Memory B cell (primary cell): ENCODE measurements around the gene HEG1.

Source experiments
- ATAC-seq: fragments of 150-1000 bp; cut with Tn5 transposase; 2 replicates; pipeline ENCODE4 v1.10.0; 2021; ENCODE audit warnings: low read depth, mild to moderate bottlenecking, moderate library complexity
- DNase-seq, 2 donors: peaks; one replicate each; pipeline ENCODE4 v3.0.0; 2022; ENCODE audit warnings: low spot score in 2 of 2
- H3K27ac Mint-ChIP-seq: one replicate; pipeline ENCODE4 v1.8.0; 2022; ENCODE audit warnings: mild to moderate bottlenecking, moderate library complexity, mixed read lengths
- H3K27me3 Mint-ChIP-seq: one replicate; pipeline ENCODE4 v1.8.0; 2022; ENCODE audit warnings: mixed read lengths
- H3K36me3 Mint-ChIP-seq: one replicate; pipeline ENCODE4 v1.8.0; 2022; ENCODE audit warnings: mild to moderate bottlenecking, mixed read lengths
- H3K4me1 Mint-ChIP-seq: one replicate; pipeline ENCODE4 v1.8.0; 2022; ENCODE audit warnings: mixed read lengths
- H3K4me3 Mint-ChIP-seq: one replicate; pipeline ENCODE4 v1.8.0; 2022; ENCODE audit warnings: mild to moderate bottlenecking, moderate library complexity, mixed read lengths
- H3K9me3 Mint-ChIP-seq: one replicate; pipeline ENCODE4 v1.8.0; 2022; ENCODE audit warnings: mixed read lengths

Gene HEG1

DNA sequence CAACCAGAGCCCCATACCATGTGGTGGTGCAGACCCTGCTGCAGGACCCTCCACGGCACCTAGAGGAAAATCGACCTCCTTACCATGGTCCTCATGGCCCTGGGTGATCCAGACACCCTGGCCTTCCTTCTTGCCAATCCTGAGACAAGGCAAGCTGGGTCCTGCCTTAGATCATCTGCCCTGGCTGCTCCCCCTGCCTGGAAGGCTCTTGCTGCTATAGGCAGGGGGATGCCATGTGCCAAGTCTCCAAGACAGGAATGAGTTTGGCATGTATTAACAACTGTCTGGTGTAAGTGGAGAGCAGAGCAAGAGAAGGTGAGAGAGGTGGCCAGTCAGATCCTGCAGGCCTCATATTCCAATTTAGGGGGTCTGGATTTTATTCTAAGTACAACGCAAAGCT lies 7.5 kb downstream of the HEG1 start:
- H3K9me3 Mint-ChIP-seq = no peaks in the 10 kb centered on the region
- no peak for ATAC-seq
- no peak overlapping the region for H3K27ac Mint-ChIP-seq
- H3K27me3 Mint-ChIP-seq = no peaks in the 10 kb centered on the region
- no peak overlapping the region for H3K4me3 Mint-ChIP-seq
- no peak for DNase-seq
- peaks cover 2% of the 10 kb centered on the region for H3K36me3 Mint-ChIP-seq
- H3K4me1 Mint-ChIP-seq = peaks cover 27% of the 10 kb centered on the region

DNA sequence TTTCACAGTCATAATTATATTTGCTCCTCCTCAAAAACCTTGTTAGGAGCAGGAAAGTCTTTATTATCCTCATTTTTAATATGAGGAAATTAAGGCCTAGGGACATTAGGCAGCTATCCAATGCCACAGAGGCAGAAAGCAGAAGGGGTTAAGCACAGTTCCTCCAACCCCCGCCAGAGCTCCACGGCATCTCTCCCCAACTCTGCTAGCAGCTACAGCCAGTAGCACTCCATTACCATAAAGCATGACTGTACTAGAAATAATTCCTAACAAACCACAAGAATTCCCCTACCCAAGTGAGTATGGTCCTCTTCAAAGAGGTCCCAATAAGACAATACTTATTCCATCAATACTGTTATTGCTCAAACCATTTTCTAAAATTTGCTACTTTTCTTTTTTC lies 9.8 kb downstream of the HEG1 start:
- Mint-ChIP-seq H3K4me1 (peaks cover 13% of the 10 kb centered on the region), H3K36me3 (peaks cover 2% of the 10 kb centered on the region), H3K4me3 (no peak overlapping the region), H3K9me3 (no peaks in the 10 kb centered on the region), H3K27ac (no peak overlapping the region), H3K27me3 (no peaks in the 10 kb centered on the region)
- DNase-seq = no peak
- no peak for ATAC-seq

GRCh38 chr3:125045194-125045593 lies 10.6 kb downstream of the HEG1 start:
- Mint-ChIP-seq H3K9me3 (no peaks in the 10 kb centered on the region), H3K36me3 (peaks cover 2% of the 10 kb centered on the region), H3K27me3 (no peaks in the 10 kb centered on the region), H3K4me3 (no peak overlapping the region), H3K27ac (no peak overlapping the region), H3K4me1 (peaks cover 8% of the 10 kb centered on the region)
- no peak for DNase-seq
- ATAC-seq = no peak

- DNase-seq (no peak), ATAC-seq (no peak)
- H3K4me1 Mint-ChIP-seq = peaks cover 12% of the 10 kb centered on the region
- no peaks in the 10 kb centered on the region for H3K9me3 Mint-ChIP-seq
- H3K4me3 Mint-ChIP-seq = no peak overlapping the region
- peaks cover 2% of the 10 kb centered on the region for H3K36me3 Mint-ChIP-seq
- H3K27ac Mint-ChIP-seq = no peak overlapping the region
- no peaks in the 10 kb centered on the region for H3K27me3 Mint-ChIP-seq
Measured at GRCh38 chr3:125043599-125044151, 12.1 kb downstream of the HEG1 start.

DNA sequence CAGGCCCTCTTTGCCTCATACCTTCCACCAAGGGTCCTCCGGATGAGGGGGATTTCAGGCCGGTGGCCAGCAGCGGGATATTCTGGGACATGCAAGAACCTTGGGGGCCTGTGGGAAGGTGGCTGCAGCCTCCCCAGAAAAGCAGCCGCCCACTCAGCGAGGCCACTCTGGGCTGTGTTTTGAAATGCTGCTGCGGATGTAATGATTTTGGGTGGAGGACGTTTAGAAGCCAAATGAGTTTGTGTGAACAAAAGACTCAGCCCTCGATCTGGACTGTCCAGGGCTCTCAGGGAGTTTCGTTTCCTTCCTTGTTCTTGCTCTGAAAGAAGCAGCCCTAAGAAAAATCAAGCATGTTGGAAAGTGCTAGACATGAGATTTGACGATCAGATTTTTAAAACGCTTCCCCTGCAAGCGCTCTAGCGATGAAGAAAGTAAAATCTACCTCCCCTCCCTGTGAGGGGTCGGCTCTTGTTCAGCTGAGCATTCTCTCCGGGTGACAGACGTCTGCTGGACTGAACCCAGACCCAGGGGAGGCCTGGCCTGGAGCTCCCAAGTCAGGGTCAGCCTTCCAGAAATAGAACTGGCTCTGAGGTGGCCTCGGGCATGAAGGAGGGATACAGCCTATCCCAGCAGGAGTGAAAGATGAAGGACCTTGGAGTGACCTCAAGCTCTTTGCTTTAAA lies 12.9 kb downstream of the HEG1 start:
- peaks cover 2% of the 10 kb centered on the region for H3K36me3 Mint-ChIP-seq
- no peak for DNase-seq
- H3K4me1 Mint-ChIP-seq = peaks cover 9% of the 10 kb centered on the region
- H3K27ac Mint-ChIP-seq = no peak overlapping the region
- no peaks in the 10 kb centered on the region for H3K9me3 Mint-ChIP-seq
- H3K27me3 Mint-ChIP-seq = no peaks in the 10 kb centered on the region
- H3K4me3 Mint-ChIP-seq = no peak overlapping the region
- no peak for ATAC-seq

GRCh38 chr3:125039131-125040100 lies 16.4 kb downstream of the HEG1 start:
- ATAC-seq (no peak), DNase-seq (no peak)
- Mint-ChIP-seq H3K27me3 (no peaks in the 10 kb centered on the region), H3K9me3 (peaks cover 4% of the 10 kb centered on the region), H3K27ac (no peak overlapping the region), H3K36me3 (peaks cover 4% of the 10 kb centered on the region), H3K4me3 (no peak overlapping the region), H3K4me1 (peaks cover 9% of the 10 kb centered on the region)

- peaks cover 9% of the 10 kb centered on the region for H3K4me1 Mint-ChIP-seq
- peaks cover 4% of the 10 kb centered on the region for H3K9me3 Mint-ChIP-seq
- H3K27ac Mint-ChIP-seq = peak overlapping the region; percentile 48
Measured at GRCh38 chr3:125037498-125038150, 18.2 kb downstream of the HEG1 start.

GRCh38 chr3:125035217-125035616 lies 20.6 kb downstream of the HEG1 start:
- no peak overlapping the region for H3K27ac Mint-ChIP-seq
- ATAC-seq (peak; percentile 62), DNase-seq (no peak)
- H3K4me3 Mint-ChIP-seq = no peak overlapping the region
- peaks cover 4% of the 10 kb centered on the region for H3K9me3 Mint-ChIP-seq
- H3K36me3 Mint-ChIP-seq = peaks cover 4% of the 10 kb centered on the region
- H3K4me1 Mint-ChIP-seq = peaks cover 17% of the 10 kb centered on the region
- no peaks in the 10 kb centered on the region for H3K27me3 Mint-ChIP-seq

More at GRCh38 chr3:125037498-125038150, 18.2 kb downstream of the HEG1 start:
- no peak overlapping the region for H3K4me3 Mint-ChIP-seq
- ATAC-seq (no peak), DNase-seq (no peak)
- no peaks in the 10 kb centered on the region for H3K27me3 Mint-ChIP-seq
- peaks cover 4% of the 10 kb centered on the region for H3K36me3 Mint-ChIP-seq

- H3K9me3 Mint-ChIP-seq = peaks cover 4% of the 10 kb centered on the region
- ATAC-seq (no peak), DNase-seq (no peak)
- H3K4me3 Mint-ChIP-seq = no peak overlapping the region
- no peaks in the 10 kb centered on the region for H3K27me3 Mint-ChIP-seq
- H3K27ac Mint-ChIP-seq = no peak overlapping the region
- peaks cover 4% of the 10 kb centered on the region for H3K36me3 Mint-ChIP-seq
- H3K4me1 Mint-ChIP-seq = peaks cover 10% of the 10 kb centered on the region
Measured at GRCh38 chr3:125033616-125034015, 22.2 kb downstream of the HEG1 start.

- H3K9me3 Mint-ChIP-seq = peaks cover 4% of the 10 kb centered on the region
- ATAC-seq (no peak), DNase-seq (no peak)
- peaks cover 10% of the 10 kb centered on the region for H3K4me1 Mint-ChIP-seq
- no peak overlapping the region for H3K27ac Mint-ChIP-seq
- H3K27me3 Mint-ChIP-seq = no peaks in the 10 kb centered on the region
- H3K4me3 Mint-ChIP-seq = no peak overlapping the region
- H3K36me3 Mint-ChIP-seq = peaks cover 9% of the 10 kb centered on the region
Measured at GRCh38 chr3:125033135-125033534, 22.7 kb downstream of the HEG1 start.

DNA sequence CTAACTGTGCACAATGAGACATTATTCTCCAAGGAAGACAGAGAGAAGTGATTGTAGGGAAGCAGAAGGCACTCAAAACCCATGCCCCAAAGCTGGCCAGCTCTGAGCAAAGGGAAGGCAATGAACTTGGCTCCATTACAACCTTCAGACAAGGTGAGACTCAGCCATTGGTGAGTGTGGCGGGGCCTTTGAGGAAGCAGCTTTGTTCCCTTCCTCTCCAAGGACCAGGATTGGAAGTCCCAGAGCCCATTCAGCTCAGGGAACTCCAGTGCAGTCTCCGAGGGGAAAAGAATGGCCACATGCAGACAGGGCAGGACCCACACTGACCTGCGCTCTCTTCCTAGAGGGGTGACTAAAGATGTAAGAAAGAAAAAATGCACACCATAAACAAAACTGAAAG lies 23.1 kb downstream of the HEG1 start:
- ATAC-seq (no peak), DNase-seq (no peak)
- Mint-ChIP-seq H3K9me3 (peaks cover 4% of the 10 kb centered on the region), H3K36me3 (peaks cover 11% of the 10 kb centered on the region), H3K27me3 (no peaks in the 10 kb centered on the region), H3K27ac (no peak overlapping the region), H3K4me1 (peaks cover 9% of the 10 kb centered on the region), H3K4me3 (no peak overlapping the region)

DNA sequence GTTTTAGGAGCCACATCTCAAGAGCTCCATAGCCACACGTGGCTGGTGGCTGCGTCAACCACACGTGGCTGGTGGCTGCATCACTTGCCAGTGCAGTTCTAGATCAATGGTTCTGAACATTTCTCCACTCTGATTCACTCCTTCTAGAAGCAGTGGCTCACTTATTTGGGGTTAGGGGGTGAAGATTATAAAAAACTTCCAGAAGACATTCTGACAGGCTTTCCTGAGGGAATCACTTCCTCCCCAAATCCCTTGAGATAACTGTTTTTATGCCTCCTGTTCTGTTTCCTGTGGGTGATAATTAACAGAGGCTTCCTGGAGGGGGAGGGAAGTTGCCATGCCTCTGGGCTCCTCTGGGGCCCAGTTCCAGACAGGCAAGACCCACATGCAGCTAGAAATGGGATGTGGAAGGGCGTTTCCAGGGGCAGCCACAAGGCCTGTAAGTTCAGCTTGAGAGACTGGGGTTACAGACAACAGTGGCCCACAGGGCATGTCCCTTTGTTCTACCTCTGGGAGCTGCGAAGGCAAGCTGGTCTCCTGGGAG lies 23.6 kb downstream of the HEG1 start:
- Mint-ChIP-seq H3K36me3 (peaks cover 14% of the 10 kb centered on the region), H3K4me3 (no peak overlapping the region), H3K9me3 (peaks cover 4% of the 10 kb centered on the region), H3K4me1 (peaks cover 8% of the 10 kb centered on the region), H3K27ac (no peak overlapping the region), H3K27me3 (no peaks in the 10 kb centered on the region)
- ATAC-seq = no peak
- no peak for DNase-seq

DNA sequence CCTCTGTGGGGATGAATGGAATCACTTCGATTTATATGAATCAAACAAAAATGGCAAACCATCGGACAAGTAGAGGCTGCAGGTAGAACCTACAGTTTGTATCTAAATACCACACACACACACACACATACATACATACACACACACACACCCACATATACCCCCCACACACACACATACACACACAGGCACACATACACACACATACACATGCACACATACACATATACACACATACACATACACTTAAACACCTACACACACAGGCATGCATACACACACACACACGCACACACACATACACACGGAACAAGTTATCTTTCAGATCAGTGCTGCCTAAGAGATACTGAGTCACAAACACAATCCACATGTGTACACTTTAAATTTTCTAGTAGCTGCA lies 24.3 kb downstream of the HEG1 start:
- no peaks in the 10 kb centered on the region for H3K27me3 Mint-ChIP-seq
- DNase-seq (no peak), ATAC-seq (no peak)
- H3K9me3 Mint-ChIP-seq = peaks cover 4% of the 10 kb centered on the region
- H3K4me3 Mint-ChIP-seq = no peak overlapping the region
- no peak overlapping the region for H3K27ac Mint-ChIP-seq
- peaks cover 17% of the 10 kb centered on the region for H3K36me3 Mint-ChIP-seq
- peaks cover 8% of the 10 kb centered on the region for H3K4me1 Mint-ChIP-seq

DNA sequence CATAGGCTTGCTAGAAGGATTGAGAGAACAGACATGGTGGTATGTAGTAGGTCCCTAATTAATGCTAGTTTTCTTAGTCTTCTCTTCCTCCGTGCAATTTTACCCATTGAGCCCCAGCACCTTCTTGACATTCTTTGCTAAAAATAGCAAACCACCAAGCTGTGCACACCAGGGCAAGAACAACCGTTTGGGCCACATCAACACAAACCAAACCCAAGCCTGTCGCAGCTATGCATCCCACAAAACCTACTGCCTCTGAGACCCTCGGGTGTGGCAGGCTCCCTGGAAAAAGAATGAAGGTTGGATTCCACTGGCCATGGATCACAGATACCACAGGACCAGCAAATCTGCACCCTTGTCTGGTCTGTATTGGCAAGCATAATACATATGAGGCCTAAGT lies 27.1 kb downstream of the HEG1 start:
- H3K9me3 Mint-ChIP-seq = no peaks in the 10 kb centered on the region
- H3K4me1 Mint-ChIP-seq = peaks cover 10% of the 10 kb centered on the region
- peaks cover 26% of the 10 kb centered on the region for H3K36me3 Mint-ChIP-seq
- no peak overlapping the region for H3K27ac Mint-ChIP-seq
- H3K4me3 Mint-ChIP-seq = no peak overlapping the region
- ATAC-seq (no peak), DNase-seq (no peak)
- H3K27me3 Mint-ChIP-seq = no peaks in the 10 kb centered on the region
